H4 (cell line): ENCODE data around the gene IL5RA. TPM values are rescaled to one million over a fixed set of nuclear protein-coding genes. Genes with fewer than 3 reads are reported as not detected.

Source experiments
- DNase-seq: peaks from one replicate; pipeline ENCODE4 v3.0.0-alpha.2; 2015; ENCODE audit warnings: low spot score
- total RNA-seq: library from RNA; depleted of rRNA; stranded (reverse); fragments of >200 nt; shearing (Covaris generic); gene quantifications from 2 replicates; pipeline ENCODE4 v1.2.3, GENCODE V29; 2014; rRNA removed

The IL5RA gene, protein sequence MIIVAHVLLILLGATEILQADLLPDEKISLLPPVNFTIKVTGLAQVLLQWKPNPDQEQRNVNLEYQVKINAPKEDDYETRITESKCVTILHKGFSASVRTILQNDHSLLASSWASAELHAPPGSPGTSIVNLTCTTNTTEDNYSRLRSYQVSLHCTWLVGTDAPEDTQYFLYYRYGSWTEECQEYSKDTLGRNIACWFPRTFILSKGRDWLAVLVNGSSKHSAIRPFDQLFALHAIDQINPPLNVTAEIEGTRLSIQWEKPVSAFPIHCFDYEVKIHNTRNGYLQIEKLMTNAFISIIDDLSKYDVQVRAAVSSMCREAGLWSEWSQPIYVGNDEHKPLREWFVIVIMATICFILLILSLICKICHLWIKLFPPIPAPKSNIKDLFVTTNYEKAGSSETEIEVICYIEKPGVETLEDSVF
- 0.10 TPM in 1 of 2 replicates, not detected in the other for total RNA-seq

DNA sequence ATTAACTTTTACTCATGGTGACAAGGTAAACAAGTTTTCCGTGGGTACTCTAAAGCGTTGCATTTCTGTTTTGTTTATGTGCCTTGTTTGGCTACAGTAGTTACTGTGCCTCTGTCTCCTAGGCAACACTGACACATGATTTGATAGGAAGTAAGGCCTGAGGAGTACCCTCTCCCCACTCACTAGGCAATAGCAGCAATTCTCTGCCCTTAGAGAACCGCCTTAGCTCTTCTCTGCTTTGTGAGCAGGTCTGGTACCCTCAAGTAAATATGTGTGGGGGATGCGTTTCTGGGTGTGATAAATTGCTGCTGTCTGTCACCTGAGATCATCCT lies at the start of gene IL5RA:
Gene IL5RA (minus strand): TSS at position 76 of the 332 bp plus-strand sequence. CDS start 5,390 bp downstream, outside the sequence.
- DNase-seq = peak; percentile 44

GRCh38 chr3:3157484-3157883 lies 47.3 kb upstream of the IL5RA start:
- no peak for DNase-seq

GRCh38 chr3:3154879-3155610 lies 44.9 kb upstream of the IL5RA start:
- DNase-seq = no peak

- DNase-seq = no peak
These were observed 41.3 kb upstream of the IL5RA start for GRCh38 chr3:3151513-3151912.

- DNase-seq = no peak
These were observed 39.4 kb upstream of the IL5RA start for GRCh38 chr3:3149560-3149959.

GRCh38 chr3:3145831-3146230 lies 35.7 kb upstream of the IL5RA start:
- no peak for DNase-seq

- no peak for DNase-seq
These were observed 31.8 kb upstream of the IL5RA start for GRCh38 chr3:3141939-3142338.

- no peak for DNase-seq
These were observed 27.4 kb upstream of the IL5RA start for GRCh38 chr3:3137526-3137925.

DNA sequence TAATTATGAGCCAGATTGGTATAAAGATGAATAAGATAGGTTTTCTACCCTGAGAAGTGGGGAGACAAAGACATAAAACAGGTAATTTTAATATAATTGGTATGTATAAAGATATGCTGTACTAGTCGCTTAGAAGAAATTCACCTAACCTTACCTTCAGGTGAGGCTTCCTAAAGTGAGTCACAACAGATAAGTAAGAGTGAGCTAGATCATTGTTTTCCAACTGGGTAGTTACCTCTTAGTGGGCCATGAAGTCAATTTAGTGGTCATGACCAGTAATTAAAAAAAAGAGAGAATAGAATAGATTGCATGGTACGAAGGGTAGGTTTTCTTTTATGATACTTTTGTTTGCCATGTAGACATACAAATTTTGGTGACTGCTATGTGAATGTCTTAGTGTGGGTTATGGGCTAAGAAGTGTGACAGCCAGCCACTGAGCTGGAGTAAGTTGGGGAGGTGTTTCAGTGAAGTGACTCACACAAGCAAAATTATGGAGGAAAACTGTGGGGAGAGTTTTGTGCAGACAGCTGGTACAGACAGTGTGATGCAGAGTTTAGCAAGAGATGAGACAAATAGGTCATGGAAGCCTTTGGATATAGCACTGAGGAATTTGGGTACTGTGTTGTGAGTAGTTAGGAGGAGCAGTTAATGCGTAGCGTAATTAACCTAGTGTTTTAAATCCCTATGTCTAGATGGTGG lies 24.7 kb upstream of the IL5RA start:
- DNase-seq = no peak

DNA sequence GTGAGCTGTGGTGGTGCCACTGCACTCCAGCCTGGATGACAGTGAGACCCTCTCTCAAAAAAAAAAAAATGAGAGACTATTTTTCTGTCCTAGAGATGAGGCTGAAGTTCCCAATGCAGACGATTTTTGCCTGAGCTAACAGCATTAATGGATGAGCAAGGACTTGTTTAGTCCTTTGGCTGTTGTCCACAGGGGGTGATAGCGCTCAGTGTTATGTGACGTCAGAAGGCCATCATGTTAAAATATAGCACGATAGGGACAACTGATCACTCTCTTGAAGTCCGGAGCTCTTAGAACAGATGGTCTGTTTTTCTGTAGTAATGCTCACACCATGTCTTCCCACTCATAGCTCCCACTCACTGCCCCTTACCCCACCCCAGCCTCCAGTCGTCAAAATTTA lies 23.3 kb upstream of the IL5RA start:
- DNase-seq = no peak

DNA sequence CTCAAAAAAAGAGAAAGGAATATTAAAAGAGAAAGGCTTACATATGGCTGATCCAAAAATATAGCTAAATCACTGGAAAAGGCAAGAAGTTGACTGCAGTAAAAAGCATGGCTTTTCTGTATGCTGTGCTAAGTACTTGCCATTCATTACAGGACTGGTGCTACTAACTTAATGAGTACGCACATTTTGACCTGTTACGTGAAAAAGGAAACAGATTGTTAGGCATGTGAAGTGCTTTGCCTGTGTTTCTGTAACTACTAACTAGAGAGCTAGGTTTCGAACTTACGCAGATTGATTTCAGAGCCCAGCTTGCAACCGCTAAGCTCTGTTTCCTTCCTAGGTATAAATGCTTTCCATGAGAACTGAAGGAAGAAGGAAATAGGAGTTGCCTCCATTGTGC lies 19.4 kb upstream of the IL5RA start:
- DNase-seq = no peak

GRCh38 chr3:3127432-3128010 lies 17.3 kb upstream of the IL5RA start:
- peak; percentile 11 for DNase-seq

GRCh38 chr3:3126477-3127431 lies 16.6 kb upstream of the IL5RA start, which contains the start of gene TRNT1:
Gene TRNT1 (plus strand): TSS chr3:3126940. CDS start chr3:3129041, 2,101 bp downstream.
- DNase-seq = peak; percentile 95

- no peak for DNase-seq
These were observed 15.8 kb upstream of the IL5RA start for GRCh38 chr3:3125977-3126376.

DNA sequence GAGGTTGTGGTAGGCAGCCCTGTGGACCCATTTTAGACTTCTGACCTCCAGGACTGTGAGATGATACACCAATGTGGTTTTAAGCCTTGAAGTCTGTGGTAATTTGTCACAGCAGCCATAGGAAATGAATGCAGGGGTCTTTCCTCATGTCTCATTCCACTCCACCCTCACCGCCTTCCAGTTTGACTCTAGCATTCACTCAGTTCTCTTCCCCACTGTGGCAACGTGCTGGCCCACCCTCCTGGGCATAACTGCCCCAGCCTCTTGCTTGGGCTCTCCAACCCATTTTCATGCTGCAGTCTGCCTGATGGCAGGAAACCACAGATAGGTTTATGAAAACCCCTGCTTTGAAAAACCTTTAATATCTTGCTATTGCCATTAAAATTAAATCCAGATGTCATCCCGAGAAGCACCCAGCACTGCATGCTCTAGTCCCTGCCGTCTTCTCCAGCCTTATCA lies 9.2 kb upstream of the IL5RA start:
- DNase-seq = no peak

DNA sequence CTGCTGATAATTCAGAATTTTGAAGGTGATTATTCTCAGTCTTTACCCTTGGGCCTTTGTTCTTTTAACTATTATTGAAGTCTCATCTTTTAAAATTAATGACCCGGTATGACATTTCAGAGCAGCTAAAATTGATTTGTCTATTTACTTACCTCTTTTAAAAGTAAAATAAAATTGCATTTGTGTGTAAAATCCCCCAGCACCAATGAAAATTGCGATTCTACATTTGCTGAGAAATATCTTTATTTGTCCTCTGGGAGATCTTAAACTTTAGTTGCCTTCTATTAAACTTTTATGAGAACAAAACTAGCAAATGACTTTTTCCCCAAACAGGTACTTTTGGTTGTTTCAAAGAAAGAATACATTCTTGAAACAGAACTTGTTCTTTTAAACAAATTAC lies 7.5 kb upstream of the IL5RA start:
- DNase-seq = no peak

GRCh38 chr3:3113042-3113709 lies 3.0 kb upstream of the IL5RA start:
- DNase-seq = no peak

DNA sequence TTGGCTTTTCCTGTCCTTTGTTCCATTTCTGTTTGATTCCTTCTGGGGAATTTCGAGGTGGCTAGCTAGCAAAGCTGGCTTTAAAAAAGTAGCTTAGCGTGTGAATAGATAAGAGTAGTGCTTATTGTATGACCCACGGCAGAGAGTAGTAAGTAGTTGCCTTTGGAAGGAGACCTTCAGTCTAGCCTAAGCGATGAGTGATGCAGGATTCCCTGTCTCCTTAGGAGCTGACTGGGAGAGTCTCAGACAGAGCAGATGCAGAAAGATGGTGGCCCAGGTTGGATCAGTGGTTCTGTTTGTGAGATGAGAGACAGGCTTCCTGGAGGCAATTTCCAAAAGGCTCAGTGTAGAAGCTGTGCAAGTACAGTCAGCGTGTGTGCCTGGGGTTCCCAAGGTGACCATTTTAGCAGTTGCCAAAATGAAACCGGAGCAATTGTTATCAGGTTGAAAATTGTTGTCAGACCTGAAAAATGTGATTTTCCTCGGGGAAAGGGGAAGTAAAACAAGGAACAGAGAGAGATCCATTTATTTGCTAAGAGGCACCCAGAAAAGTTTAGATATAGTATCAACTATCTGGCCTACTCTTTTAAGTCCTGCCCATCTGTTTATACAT lies 681 bp upstream of the IL5RA start:
- DNase-seq = no peak

GRCh38 chr3:3109407-3110298 lies 521 bp downstream of the IL5RA start:
- DNase-seq = no peak
